Nephron progenitor cell (in vitro differentiated cells): ENCODE data around the gene C11orf65.

Experiments
- DNase-seq: peaks from one replicate; pipeline ENCODE4 v3.0.0; 2021
- H3K27ac Mint-ChIP-seq: 2 replicates; pipeline ENCODE4 v1.8.0; 2021; ENCODE audit warnings: mild to moderate bottlenecking, moderate library complexity, mixed read lengths
- H3K27me3 Mint-ChIP-seq: 2 replicates; pipeline ENCODE4 v1.8.0; 2021; ENCODE audit warnings: mild to moderate bottlenecking, low read depth, mixed read lengths; ENCODE audit not compliant: poor library complexity
- H3K36me3 Mint-ChIP-seq: 2 replicates; pipeline ENCODE4 v1.8.0; 2021; ENCODE audit warnings: low read depth, mixed read lengths
- H3K4me1 Mint-ChIP-seq: 2 replicates; pipeline ENCODE4 v1.8.0; 2021; ENCODE audit warnings: mixed read lengths
- H3K4me3 Mint-ChIP-seq: 2 replicates; pipeline ENCODE4 v1.8.0; 2021; ENCODE audit warnings: mild to moderate bottlenecking, moderate library complexity, mixed read lengths
- H3K9me3 Mint-ChIP-seq: 2 replicates; pipeline ENCODE4 v1.8.0; 2021; ENCODE audit warnings: mild to moderate bottlenecking, moderate library complexity, mixed read lengths
- TF ChIP-seq, protein P1 (sequence below): fragments of 200-600 bp; sonication (generic); IDR thresholded peaks from 2 replicates; pipeline ENCODE4 v1.5.0; 2021; ENCODE audit warnings: antibody characterized with exemption

C11orf65 gene

DNA sequence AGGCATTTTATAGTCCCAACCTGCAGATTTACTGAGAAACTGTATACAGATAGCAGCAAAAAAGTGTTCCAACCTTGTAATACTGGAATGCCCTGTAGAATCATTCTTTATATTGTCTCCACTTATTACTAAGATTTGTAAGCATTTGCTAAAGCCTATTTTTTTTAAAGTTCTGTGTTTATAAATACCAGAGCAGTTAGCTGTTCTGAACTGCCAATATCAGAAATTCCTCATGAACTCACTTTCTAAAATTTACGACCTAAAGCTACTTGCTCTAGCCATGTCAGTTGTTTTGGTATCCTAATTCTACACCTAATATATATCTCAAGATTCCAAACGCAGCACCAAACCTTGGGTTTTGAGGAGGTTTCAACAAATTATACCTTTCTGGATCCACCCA, 103.2 kb downstream of the C11orf65 start:
- H3K27ac Mint-ChIP-seq, result no peak overlapping the region
- no peak for DNase-seq
- H3K9me3 Mint-ChIP-seq, result peaks cover 14% of the 10 kb centered on the region
- H3K4me1 Mint-ChIP-seq, result no peaks in the 10 kb centered on the region
- H3K36me3 Mint-ChIP-seq, result peaks cover 49% of the 10 kb centered on the region
- TF ChIP-seq, protein P1, sequence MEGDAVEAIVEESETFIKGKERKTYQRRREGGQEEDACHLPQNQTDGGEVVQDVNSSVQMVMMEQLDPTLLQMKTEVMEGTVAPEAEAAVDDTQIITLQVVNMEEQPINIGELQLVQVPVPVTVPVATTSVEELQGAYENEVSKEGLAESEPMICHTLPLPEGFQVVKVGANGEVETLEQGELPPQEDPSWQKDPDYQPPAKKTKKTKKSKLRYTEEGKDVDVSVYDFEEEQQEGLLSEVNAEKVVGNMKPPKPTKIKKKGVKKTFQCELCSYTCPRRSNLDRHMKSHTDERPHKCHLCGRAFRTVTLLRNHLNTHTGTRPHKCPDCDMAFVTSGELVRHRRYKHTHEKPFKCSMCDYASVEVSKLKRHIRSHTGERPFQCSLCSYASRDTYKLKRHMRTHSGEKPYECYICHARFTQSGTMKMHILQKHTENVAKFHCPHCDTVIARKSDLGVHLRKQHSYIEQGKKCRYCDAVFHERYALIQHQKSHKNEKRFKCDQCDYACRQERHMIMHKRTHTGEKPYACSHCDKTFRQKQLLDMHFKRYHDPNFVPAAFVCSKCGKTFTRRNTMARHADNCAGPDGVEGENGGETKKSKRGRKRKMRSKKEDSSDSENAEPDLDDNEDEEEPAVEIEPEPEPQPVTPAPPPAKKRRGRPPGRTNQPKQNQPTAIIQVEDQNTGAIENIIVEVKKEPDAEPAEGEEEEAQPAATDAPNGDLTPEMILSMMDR, result no peak
- no peak overlapping the region for H3K4me3 Mint-ChIP-seq
- no peaks in the 10 kb centered on the region for H3K27me3 Mint-ChIP-seq

DNA sequence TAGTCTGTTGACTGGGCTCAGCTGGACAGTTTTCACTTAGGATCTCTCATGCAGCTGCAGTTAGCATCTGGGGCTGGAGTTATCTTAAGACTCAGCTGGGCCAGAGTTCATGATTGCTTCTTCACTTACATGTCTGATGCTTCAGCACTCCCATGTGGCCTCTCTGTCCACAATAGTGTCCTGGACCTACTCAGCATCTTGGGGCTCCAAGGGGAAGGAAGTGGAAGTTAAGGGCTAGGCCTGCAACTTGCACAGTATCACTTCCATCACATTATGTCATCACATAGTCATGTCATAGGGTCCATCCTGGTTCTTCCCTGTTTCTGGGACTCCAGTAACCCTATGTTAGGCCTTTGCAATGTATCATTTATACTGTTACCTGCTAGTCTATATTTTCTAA, 115.9 kb downstream of the C11orf65 start:
- Mint-ChIP-seq H3K4me3 (no peak overlapping the region), H3K36me3 (peaks cover 73% of the 10 kb centered on the region), H3K27ac (peak overlapping the region; percentile 38), H3K4me1 (no peaks in the 10 kb centered on the region), H3K27me3 (no peaks in the 10 kb centered on the region), H3K9me3 (peaks cover 11% of the 10 kb centered on the region)
- DNase-seq, result no peak
- TF ChIP-seq, protein P1, result no peak

DNA sequence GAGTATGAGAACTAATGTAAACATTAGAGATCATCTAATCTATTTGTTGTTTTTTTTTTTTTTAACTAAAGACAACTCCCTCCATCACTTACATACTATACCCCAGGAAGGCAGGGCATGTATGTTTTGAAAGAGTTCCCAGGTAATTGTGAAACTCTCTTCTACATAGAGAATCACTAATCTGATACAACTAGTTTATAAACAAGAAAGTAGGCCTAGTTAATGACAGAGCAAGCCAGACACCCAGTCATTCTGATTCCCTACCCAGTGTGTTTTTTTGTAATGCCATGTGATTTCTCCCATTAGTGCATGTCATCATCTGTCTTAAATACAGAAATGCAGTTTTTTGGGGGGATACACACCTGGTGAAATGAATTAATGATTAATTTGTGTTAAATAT, 120.9 kb downstream of the C11orf65 start:
- no peak for DNase-seq
- peaks cover 29% of the 10 kb centered on the region for H3K36me3 Mint-ChIP-seq
- H3K27me3 Mint-ChIP-seq, result no peaks in the 10 kb centered on the region
- no peak overlapping the region for H3K27ac Mint-ChIP-seq
- H3K4me3 Mint-ChIP-seq, result no peak overlapping the region
- TF ChIP-seq, protein P1, result no peak
- no peaks in the 10 kb centered on the region for H3K4me1 Mint-ChIP-seq
- H3K9me3 Mint-ChIP-seq, result no peaks in the 10 kb centered on the region

DNA sequence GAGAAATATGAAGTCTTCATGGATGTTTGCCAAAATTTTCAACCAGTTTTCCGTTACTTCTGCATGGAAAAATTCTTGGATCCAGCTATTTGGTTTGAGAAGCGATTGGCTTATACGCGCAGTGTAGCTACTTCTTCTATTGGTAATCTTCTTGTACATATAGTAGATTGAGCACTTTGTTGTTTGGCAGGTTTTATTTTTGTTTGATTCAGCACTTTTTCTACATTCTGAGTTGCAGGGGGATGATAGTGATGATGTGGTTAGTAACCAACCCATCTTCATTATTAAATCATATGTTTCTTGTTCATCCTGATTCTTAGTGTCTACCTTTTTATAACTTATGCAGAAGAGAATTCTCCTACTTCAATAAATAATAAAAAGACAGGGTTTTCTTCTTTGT, 121.6 kb downstream of the C11orf65 start:
- H3K9me3 Mint-ChIP-seq, result no peaks in the 10 kb centered on the region
- no peaks in the 10 kb centered on the region for H3K27me3 Mint-ChIP-seq
- peaks cover 26% of the 10 kb centered on the region for H3K36me3 Mint-ChIP-seq

DNA sequence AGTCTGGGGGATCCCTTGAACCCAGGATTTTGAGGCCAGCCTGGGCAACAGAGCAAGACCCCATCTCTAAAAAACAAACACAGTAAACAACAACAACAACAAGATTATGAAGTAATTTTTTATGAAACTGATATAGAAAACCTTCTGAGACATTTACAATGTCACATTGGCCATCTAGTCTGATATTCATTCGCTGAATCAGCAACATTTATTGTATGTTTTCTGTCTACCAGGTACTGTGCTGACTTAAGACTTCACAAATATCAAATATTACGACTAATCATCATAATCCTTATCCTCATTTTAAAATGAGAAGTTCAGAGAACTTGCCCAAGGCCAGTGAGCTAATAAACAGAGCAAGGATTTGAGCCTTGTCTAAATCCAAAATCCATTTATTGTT, 123.6 kb downstream of the C11orf65 start:
- H3K27me3 Mint-ChIP-seq, result no peaks in the 10 kb centered on the region
- H3K36me3 Mint-ChIP-seq, result peaks cover 10% of the 10 kb centered on the region
- no peaks in the 10 kb centered on the region for H3K9me3 Mint-ChIP-seq
- no peak for DNase-seq
- H3K4me3 Mint-ChIP-seq, result no peak overlapping the region
- H3K27ac Mint-ChIP-seq, result no peak overlapping the region
- TF ChIP-seq, protein P1, result no peak
- no peaks in the 10 kb centered on the region for H3K4me1 Mint-ChIP-seq

More for the DNA sequence above, 121.6 kb downstream of the C11orf65 start:
- Mint-ChIP-seq H3K4me3 (no peak overlapping the region), H3K27ac (no peak overlapping the region), H3K4me1 (no peaks in the 10 kb centered on the region)
- TF ChIP-seq, protein P1, result no peak
- no peak for DNase-seq

DNA sequence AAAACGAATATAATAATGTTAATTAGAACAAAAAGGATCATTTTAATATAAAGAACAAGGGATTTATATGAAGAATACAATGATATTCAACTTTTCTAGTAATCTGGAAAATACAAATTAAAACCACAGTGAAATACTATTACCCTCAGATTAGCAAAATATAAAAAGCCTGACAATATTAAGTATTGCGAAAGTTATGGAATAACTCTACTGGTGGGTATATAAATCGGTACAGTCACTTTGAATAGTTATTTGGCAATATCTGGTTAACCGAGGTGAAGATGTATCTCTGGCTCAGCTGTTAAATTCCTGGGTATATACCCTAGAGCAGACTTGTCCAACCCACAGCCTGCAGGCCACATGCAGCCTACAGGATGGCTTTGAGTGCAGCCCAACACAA, 125.7 kb downstream of the C11orf65 start:
- no peak overlapping the region for H3K27ac Mint-ChIP-seq
- no peaks in the 10 kb centered on the region for H3K27me3 Mint-ChIP-seq
- no peaks in the 10 kb centered on the region for H3K9me3 Mint-ChIP-seq
- no peak overlapping the region for H3K4me3 Mint-ChIP-seq
- H3K36me3 Mint-ChIP-seq, result peaks cover 11% of the 10 kb centered on the region
- DNase-seq, result no peak
- H3K4me1 Mint-ChIP-seq, result no peaks in the 10 kb centered on the region
- TF ChIP-seq, protein P1, result no peak
